Measurements from ENCODE around the gene BSDC1.
"Not testable (repeated sequence)": the region's sequence is repeated elsewhere in the genome, so short reads cannot be mapped to it uniquely, and the experiment has no call there.

BSDC1 gene

DNA sequence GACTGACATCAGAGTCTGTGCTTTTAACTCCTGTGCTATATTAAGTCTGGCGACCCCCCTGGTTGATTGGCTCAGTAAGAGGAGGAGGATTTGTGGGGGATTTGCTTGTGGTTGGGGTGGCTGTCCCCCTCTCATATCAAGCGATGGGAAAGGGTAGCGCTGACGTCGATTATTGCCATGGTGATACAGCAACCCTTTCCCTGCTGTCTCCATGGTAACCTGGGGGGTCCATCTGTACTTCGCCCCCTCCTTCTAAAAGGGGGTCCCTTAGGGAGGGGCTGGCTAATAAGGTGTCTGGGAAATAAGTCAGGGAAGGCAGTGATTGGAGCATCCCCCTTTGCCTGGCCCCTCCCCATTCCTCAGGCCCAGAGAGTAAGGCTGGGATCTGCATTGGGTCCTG, 36.6 kb downstream of the BSDC1 start:
- DNase-seq (ENCODE audit: low spot score), result no peak

DNA sequence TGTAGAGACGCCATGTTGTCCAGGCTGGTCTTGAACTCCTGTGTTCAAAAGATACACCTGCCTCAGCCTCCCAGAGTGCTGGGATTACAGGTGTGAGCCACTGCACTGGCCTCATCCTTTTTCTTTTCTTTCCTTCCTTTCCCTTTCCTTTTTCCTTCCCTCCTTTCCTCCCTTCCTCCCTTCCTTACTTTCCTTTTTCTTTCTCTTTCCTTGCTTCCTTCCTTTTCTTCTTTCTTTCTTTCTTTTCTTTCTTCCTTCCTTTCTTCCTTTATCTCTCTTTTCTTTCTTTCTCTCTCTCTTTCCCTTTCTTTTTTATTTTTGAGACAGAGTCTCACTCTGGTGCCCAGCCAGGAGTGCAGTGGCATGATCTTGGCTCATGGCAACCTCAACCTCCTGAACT, 37.8 kb downstream of the BSDC1 start:
- DNase-seq (ENCODE audit: low spot score), result no peak

DNA sequence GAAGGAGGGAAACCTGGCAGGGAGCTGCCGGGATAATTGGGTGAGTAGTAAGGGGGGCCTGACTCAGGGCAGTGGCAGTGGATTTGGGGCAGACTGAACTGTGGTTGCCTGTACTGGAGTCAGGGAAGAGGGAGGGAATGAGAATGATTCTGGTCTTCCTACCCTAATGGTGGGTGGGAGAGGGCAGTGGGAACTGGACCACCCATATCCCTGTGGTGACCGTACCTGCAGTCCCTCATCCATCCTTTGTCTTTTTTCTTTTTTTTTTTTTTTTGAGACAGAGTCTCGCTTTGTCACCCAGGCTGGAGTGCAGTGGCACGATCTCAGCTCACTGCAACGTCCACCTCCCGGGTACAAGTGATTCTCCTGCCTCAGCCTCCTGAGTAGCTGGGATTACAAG, 38.5 kb downstream of the BSDC1 start:
- DNase-seq (ENCODE audit: low spot score), result not testable (repeated sequence)

DNA sequence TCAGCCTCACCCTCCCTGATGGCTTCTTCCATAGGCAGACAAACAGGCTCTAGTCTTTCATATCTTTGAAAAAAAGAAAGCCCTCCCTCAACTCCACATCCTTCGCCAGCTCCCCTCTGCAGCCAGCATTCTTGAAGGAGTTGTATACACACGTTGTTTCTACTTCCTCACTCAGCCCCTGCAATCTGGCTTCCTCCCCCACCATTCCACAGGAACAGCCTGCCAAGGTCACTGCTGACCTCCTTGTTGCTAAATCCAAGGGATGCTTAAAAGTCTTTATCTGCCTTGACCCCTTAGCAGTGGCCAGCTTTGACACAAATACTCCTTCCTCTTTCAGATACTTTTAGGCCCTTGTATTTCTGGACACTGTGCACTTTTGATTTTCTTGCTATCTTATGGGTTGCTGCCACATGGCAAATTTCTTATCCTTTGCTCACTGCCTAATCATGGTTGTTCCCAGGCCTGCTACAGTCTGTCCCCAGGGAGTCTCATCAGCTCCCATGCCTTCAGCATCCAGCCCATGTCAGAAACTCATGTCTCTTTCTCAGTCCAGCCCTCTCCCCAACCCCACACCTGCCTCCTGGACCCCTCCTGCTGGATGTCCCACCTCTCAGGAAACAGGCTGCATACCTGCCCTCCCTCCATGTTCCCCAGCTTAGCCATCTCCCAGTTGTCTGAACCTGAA, 40.2 kb downstream of the BSDC1 start:
- DNase-seq (ENCODE audit: low spot score), result no peak

DNA sequence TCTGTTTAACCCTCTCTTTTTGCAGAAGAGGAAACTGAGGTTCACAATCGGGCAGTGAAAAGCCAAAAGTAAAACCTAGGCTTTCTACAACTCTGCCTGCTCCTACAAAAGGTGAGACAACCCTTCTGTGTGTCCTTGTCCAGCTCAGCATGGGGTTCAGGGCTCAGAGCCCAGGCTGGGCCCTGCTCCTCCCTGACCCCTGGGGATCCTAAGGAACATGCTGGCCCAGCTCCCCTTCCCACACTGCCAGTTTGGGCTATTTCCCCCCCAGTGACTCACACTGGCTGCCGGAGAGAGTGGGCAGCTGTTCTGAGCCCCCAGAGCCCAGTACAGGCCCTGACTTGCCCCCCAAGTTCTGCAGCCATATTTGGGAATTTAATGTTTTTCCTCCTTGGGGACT, 40.8 kb downstream of the BSDC1 start:
- no peak for DNase-seq (ENCODE audit: low spot score)

DNA sequence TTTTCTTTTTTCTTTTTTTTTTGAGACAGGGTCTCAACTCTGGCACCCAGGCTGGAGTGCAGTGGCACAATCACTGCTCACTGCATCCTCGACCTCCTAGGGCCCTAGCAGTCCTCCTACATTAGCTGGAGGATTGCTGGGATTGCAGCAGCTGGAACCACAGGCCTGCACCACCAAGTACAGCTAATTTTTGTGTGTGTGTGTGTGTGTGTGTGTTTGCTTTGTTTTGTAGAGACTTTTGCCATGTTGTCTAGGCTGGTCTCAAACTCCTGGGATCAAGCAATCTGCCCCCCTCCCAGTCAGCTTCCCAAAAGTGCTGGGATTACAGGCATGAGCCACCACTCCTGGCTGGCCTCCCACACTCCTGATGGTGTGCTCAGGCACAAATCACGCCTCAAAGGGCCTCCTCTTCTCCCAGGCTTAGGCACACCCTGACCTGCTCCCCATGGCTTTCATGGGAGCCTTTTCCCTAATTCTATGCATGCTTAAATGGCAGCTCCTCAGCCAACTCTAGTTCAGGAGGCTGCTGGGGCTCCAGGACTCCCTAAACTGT, 41.3 kb downstream of the BSDC1 start:
- no peak for DNase-seq (ENCODE audit: low spot score)

DNA sequence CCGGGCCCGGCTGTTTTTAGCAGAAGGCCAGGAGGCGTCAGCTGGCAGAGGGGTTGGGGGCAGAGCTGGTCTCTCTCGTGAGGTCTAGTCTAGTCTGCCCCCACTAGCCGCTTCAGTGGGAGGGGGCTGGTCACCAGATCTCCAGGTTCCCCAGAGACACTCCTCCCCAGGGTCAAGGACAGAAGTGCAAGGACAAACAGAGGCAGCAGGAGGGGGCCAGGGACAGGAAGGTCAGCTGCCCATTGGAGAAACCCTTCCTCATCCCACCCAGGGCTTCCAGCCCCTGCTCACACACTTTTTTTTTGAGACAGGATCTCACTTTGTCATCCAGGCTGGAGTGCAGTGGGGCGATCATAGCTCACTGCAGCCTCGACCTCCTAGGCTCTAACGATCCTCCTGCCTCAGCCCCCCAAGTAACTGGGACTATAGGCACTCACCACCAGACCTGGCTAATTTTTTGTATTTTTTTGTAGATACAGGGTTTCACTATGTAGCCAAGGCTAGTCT, 41.9 kb downstream of the BSDC1 start:
- DNase-seq (ENCODE audit: low spot score), result no peak

DNA sequence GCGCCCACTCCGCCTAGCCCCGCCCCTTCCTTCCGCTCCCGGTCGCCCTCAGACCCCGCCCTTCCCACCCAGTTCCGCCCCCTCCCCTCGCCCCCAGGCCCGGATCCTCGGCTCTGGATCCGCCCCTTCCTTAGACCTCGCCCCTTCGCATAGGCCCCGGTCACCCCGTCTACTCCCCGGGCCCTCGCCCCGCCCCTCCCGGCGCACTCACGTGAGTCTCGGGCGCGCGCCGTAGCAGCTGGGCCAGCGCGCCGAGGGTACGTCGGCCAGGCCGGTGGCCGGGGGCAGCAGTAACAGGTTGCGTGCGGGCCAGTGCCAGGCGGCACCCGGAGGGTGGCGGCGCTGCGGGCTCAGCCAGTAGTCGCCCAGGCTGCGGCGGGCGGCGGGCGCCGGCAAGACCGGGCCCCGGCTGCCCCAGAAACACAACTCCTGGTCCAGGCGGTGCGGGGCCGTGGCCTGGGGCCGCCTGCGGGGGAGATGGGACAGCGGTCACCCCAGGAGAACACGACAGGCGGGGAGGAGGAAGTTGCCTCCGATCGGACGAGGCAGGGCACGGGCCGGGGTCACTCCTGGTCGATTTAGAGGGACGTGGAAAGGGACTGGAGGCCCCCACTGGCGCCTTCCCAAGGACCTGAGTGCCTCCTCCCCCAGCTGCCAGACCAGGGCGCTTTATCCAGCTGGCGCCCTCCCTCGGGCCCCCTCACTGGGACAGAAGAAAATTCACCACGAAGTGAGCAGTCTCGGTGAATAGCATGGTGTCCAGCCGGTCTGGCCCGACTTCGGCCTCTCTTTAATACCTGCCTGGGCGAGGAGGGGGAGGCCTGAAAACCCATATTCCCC, 42.6 kb downstream of the BSDC1 start:
- peak; percentile 91 for DNase-seq (ENCODE audit: low spot score)

DNA sequence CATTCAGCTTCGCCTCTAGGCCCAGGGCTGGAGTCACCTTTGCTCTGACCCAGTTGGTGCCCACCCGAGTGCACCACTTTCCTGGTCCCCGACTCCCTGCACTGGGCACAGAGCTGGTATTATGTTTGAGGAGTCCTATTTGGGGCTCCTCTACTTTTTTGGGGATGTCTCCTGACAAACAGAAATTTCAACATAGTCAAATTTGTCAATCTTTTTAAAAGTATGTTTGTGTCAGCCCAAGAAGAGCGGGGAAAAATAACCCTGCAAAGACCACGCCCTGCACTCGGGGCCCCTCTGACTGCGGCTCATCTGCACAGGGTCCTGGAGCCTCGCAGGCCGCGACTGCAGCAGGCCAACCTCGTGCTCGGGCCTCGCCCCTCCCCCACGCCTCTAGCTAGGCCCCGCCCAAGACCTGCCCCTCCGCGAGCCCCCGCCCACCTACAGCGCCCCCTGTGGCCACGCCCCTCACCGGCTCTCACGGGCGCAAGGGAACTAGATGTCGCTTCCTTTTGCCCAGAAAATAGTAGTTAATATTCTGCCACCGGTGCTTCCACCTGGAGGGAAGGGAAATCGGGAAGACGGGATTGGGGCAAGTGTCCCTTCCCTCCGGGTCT, 43.3 kb downstream of the BSDC1 start:
- DNase-seq (ENCODE audit: low spot score), result peak; percentile 72

DNA sequence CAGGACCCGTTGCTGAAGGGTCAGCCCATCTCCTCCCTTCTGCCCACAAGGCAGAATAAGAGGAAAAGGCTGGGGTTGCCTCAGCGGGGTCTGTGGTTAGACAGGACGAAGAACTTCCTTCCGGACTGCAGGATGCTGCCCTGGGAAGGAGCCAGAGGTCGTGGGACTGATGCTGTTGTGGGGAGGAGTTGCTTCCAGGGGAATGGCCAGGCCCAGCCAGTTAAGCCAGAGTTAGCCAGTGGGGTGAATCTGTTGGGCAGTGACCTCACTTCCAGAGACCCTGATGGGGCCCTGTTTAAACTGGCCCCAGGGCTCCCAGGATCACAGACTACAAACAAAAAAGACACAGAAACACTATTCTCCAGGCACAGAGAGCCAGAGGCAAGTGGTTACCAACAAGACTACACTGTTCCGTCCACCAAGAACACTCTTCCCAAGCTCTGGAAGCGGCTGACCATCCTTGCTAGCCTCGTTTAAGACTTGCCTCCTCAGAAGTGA, 45.0 kb downstream of the BSDC1 start:
- no peak for DNase-seq (ENCODE audit: low spot score)

DNA sequence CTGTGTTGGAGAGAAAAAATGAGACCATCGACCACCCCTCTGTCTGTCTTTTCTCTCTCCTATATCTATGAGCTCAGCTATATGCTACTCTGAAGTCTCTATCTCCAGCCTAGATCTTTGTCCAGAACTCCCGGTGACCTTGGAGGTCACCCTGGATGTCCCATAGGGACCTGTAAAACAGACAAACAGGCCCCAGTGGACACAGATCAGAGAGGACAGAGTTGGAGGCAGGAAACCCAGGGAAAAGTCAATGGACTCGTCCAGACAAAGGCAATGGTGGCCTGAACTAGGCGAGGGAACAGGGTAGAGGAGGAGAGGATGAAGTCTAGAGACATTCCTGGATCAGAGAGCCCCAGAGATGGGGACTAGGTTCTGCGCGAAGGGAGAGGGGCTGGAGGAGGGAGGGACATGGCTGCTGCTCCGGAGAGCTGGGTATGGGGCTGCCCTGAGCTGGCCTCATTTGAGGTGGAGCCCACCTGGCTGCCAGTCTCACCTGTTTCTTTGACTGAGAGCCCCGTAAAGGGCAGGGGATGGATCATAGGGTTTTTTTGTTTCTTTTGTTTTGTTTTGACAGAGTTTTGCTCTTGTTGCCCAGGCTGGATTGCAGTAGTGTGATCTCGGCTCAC, 47.6 kb downstream of the BSDC1 start:
- DNase-seq (ENCODE audit: low spot score), result no peak

DNA sequence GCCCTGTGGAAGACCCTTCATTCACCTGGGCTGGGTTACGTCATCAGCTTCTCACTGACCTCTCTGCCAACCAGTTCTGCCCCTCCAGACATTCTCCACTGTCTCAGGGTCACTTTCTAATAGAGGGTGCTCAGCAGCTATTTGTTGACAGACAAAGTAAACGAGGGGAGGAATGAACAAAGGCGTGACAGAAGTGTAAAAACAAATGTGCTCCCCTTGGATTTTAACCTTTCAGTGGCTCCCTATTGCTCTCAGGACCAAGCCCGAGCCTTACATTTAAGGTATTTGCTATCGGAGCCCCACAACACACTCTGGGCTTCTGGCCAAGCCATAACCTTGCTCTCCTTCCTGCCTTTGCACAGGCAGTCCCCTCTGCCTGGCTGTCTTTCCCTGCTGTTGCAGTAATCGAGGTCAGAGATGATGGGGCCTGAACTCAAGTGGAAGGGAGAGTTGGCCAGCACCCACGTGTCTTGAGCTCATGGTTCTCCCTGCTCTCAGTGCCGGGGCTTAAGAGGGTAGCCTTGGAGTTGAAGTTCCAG, 48.9 kb downstream of the BSDC1 start:
- DNase-seq (ENCODE audit: low spot score), result no peak

DNA sequence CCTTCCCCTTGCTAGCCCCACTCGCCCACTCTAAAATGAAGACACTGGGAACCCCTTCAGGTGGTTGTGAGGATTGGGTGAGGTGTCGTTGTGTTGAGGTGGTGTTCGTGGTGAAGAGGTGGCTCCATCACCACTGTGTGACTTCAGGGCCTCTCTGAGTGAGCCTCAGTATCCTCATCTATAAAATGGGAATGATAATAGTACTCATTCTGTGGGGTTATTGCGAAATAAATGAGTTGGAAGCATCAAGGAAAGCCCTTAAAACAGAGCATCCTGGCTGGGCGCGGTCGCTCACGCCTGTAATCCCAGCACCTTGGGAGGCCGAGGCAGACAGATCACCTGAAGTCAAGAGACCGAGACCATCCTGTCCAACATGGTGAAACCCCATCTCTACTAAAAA, 51.5 kb downstream of the BSDC1 start:
- DNase-seq (ENCODE audit: low spot score), result no peak

DNA sequence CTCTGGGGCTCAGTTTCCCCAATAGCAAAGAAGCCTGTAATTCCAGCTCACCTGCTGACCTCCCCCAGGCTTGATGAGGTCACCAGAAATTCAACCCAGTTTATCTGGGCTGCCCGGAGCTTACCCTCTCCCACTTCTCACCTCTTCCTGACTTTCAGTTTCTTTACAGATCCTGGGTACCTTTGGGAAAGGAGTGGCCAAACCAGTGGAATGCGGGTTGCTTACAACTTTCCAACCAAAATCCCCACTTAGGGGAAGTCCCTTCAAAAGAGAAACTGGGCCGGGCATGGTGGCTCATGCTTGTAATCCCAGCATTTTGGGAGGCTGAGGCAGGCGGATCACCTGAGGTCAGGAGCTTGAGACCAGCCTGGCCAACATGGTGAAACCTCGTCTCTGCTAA, 52.3 kb downstream of the BSDC1 start:
- no peak for DNase-seq (ENCODE audit: low spot score)

DNA sequence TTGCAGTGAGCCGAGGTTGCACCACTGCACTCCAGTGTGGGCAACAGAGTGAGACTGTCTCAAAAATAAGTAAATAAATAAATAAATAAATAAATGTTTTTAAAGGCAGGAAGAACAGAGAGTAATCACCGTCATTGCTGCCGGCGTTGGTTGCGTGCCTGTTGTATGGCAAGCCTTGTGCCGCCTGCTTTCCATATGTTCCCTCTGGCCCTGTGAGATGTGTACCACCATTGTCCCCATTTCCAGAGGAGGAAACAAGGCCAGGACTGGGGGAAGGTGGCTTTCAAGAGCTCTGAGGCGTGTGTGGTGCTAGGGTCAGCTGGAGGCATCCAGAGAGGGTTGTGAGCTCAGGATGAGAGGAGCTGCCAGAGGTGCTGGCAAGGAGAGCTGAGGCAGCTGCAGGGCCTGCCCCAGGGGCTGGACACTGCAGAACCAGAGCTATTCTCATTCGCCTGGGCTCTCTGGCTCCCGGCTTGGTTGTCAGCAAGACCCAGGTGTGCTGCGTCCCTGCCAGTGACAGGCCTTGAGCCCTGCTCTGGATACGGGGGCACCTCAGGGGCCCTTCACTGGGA, 53.0 kb downstream of the BSDC1 start:
- DNase-seq (ENCODE audit: low spot score), result no peak

DNA sequence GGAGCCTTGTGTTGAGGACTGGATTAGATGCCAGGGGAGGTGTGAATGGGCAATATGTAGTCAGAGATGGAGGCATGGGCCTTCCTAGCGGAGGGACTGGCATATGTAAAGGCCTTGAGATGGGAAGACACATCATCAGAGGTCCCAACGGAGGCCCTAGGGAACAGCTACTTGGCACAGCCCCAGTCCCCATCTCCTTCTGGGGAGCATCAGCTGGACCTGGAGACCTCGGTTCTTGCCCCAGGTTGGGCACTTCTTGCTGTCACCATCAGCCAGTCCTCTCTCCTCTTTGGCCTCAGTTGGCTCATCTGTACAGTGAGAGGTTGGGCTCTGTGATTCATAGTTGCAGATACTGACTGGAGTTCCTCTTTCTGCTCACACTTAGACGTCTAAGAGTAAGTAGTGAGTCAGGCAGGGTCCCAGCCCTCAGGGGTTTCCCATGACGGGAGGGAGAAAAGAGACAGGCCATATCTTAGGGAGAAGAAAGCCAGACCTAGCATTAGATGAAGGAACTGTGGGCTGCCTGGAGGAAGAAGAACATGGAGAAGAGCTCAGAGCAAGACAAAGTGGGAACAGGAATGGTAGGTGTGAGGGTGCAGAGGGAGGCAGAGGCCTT, 54.8 kb downstream of the BSDC1 start:
- no peak for DNase-seq (ENCODE audit: low spot score)

DNA sequence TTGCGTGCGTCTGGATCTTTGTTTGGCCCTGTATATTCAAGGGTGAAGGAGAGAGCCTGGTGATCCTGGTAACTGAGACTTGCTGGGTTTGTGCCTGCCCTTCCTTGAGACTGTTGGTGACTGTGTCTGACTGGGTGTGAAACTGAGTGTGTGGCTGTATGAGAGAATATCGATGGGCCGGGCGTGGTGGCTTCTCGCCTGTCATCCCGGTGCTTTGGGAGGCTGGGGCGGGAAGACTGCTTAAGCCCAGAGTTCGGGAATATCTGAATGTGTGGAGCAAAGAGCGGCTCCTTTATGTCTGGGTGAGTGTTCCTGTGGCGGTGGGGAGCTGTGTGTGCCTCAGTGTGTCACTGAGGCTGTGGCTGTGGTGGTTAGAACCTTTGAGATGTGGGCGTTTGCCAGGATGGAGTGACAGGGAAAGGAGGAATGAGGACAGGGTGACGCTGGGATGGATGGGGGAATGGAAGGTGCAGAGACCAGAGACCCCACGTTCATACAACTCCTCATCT, 55.5 kb downstream of the BSDC1 start:
- no peak for DNase-seq (ENCODE audit: low spot score)

DNA sequence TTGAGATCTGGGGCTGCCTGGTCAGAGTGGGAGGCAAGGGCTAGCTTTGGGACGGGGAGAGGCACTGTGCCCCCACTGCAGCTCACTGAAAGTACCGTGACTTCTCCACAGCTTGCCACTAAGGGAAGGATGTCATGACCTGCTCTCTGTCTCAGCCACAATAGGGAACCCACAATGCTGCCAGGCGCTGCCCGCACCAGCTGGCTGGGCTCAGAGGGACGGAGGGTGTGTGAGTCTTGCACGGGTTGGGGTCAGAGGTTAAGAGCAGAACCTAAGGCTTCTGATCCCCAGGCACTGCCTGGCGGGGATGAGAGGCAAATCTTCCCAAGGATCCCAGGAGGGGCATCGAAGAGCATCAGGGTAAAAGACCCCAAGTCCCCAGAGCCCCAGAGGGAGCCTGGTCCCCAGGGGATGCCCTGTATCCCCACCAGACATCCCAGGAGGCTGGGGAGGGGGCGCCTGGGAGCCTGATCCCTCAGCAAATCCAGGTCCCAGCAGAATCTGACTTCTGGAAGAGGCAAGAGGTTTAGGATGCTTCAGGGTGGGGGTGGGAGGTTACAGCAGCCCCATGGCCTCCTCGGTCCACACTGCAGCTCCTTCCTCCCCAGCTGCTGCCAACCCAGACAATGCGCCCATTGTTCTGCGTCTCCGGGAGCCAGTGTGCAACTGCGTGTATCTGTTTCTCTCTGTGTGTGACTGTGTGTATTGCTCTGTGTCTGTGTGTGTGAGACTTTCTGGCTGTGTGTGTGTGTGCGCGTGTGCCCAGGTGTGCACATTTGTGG, 56.2 kb downstream of the BSDC1 start:
- no peak for DNase-seq (ENCODE audit: low spot score)

DNA sequence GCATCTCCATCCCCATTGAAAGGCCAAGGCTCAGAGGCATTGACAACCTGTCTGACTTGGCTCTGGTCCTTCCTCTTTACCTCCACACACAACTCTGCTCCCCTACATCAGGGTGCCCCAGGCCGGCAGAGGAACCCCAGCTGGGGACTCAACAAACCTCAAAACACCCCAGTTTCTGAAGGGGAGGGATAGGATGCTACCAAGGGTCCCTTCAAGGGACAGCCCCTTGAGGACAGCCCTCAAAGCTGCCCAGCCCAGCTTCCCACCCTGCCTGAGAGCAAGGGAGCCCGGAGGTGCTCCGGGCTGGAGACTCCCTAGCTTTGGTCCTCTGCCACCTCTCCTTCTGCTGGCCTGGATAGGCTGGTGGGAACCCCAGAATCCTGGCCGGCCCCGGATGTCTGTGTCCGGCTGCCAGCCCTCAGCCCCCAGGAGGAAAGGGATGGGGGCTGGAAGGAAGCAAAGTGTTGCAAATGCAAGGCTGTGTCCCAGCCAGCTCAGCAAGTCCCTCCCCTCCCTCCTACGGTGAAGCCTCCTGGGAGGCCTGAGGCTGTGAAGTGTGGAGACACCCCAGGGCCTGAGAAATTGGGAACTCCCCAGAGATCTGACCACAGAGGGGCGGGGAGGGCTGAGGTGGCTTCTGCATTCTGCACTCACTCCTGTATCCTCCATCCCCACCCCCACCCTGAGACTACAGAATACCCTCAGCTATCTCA, 57.1 kb downstream of the BSDC1 start:
- peak; percentile 43 for DNase-seq (ENCODE audit: low spot score)
